Adrenal gland (tissue), 12 donors: ENCODE measurements around the gene RNF44. TPM values are rescaled to one million over a fixed set of nuclear protein-coding genes. Genes with fewer than 3 reads are reported as not detected.

Source experiments
- DNase-seq, 7 donors: peaks; one replicate each; pipeline ENCODE4 v3.0.0-alpha.2; 2019 to 2020
- H3K27ac ChIP-seq, 5 donors: fragments of 200-600 bp; sonication (generic) in 4 of 5; 1 replicate in 3 of 5; 2 replicates in 2 of 5; pipeline versions ENCODE4 v1.5.1 to v1.8.0; 2016 to 2020; ENCODE audit warnings: mild to moderate bottlenecking in 1 of 5
- H3K27me3 ChIP-seq: fragments of 200-600 bp; 2 replicates; pipeline ENCODE4 v1.8.0; 2021
- H3K36me3 ChIP-seq, 2 donors: fragments of 200-600 bp; replicated peaks in 1 of 2; 1 replicate in 1 of 2; 2 replicates in 1 of 2; pipeline versions ENCODE4 v1.5.1 to v1.8.0; 2018 to 2022
- H3K4me1 ChIP-seq, 2 donors: fragments of 200-600 bp; replicated peaks in 1 of 2; 1 replicate in 1 of 2; 2 replicates in 1 of 2; pipeline versions ENCODE4 v1.5.1 to v1.8.0; 2018 to 2021
- H3K4me3 ChIP-seq, 4 donors: fragments of 200-600 bp; sonication (generic) in 3 of 4; one replicate each; pipeline ENCODE4 v1.5.1; 2016 to 2018
- H3K9me3 ChIP-seq, 3 donors: fragments of 200-600 bp; sonication (generic) in 1 of 3; replicated peaks in 1 of 3; 1 replicate in 2 of 3; 2 replicates in 1 of 3; pipeline versions ENCODE4 v1.5.1 to v1.8.0; 2016 to 2021
- POLR2A ChIP-seq, 2 donors: fragments of 450-650 bp; IDR thresholded peaks; one replicate each; pipeline ENCODE4 v1.6.1; 2017; ENCODE audit warnings: antibody characterized with exemption in 2 of 2, mild to moderate bottlenecking in 2 of 2, moderate library complexity in 1 of 2
- WGBS, 4 donors: extraction: QIAGEN DNeasy Blood & Tissue Kit in 2 of 4; methylation state at CpG; one replicate each; pipeline versions ENCODE4 v1.1.5 to v1.1.7; 2013 to 2017; 5-methylcytosine and 5-hydroxymethylcytosine counted together
- intact Hi-C, 2 donors: fragments of 100-400 bp; cut with DNase I; formaldehyde crosslinking; loops; one replicate each; pipeline versions ENCODE4 v1.14.1 to v1.15.0; 2022 to 2023
- polyA plus RNA-seq, 3 donors: library from polyadenylated mRNA; stranded (reverse); fragments of 200-250 nt in 2 of 3; fragments of 350-450 nt in 1 of 3; fragmentation: Illumina TruSeq in 1 of 3; extraction: RNeasy Lipid Tissue Mini Kit (QIAGEN cat#74804) in 1 of 3; gene quantifications; one replicate each; pipeline ENCODE4 v1.2.3, GENCODE V29; 2013 to 2014
- total RNA-seq, 9 donors: library from RNA; depleted of rRNA in 4 of 9; stranded (reverse); fragments of >200 nt in 4 of 9; fragments of 120-200 nt in 1 of 9; fragmentation: NEBNext Ultra II Directional in 1 of 9; extraction: Animal tissue kit (Norgen Biotek cat#: 25700) in 1 of 9; gene quantifications; one replicate each; pipeline versions ENCODE4 v1.1.0 to v1.2.4, GENCODE V29; 2013 to 2023
- TF ChIP-seq, protein P1 (sequence below), 6 experiments: fragments of 450-650 bp in 4 of 6; fragments of 200-600 bp in 2 of 6; sonication (generic) in 1 of 6; IDR thresholded peaks; 1 replicate in 5 of 6; 2 replicates in 1 of 6; pipeline versions ENCODE4 v1.5.1 to v1.8.0; 2016 to 2021; ENCODE audit warnings: antibody characterized with exemption in 6 of 6, mild to moderate bottlenecking in 2 of 6, moderate library complexity in 1 of 6
- donor health status: healthy with polysubstance abuse.
- donor health status: Bipolar disorder and iron deficiency.
- donor health status: DM: yes; HTN: yes; CAD: no.
- donor health status: DM: no; HTN: no; CAD: no.
- donor health status: DM: no; HTN: no; CAD: no.
- donor health status: DM: yes; HTN: yes; CAD: no.

Gene RNF44
- total and polyA plus RNA-seq, 12 donors = 5.3 to 65.7 (median 22.8) TPM

DNA sequence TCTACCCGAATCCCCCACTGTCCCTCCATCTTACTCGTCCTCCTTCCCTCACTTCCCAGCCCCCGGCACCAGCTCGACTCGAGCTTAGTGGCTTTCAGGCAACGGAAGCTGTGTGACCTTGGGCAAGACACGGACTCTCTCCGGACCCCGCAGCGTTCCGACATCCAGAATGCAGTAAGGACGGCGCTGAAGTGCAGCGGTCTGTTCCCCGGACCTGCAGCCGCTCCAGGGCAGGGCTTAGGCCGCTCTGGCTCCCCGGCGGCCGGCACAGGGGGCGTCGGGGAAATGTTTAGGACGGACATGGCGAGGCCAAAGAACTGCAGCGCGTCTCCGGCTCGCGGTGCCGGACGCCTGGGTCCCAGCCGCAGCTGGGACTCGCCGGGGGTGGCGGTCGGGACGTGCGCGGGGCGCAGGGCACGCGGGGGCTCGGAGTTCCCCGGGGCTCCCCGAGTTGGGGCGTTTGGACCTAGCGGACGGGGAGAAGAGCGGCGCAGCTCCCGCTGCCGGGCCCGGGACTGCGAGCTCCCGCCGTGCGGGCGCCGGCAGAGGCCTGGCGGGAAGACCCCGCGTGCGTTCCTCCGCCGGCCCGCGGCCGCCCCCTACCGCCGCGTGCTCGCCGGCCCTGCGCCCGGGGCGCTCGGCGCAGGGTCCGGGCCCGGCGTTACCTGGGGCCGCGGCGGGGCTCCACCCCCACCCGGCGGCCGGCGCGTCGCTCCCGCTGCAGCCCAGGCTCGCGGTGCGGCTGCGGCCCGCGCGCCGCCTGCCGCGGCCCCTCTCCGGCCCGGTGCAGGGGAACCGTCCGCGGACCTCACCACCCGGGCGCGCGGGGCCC is 5.6 kb upstream of the RNF44 start:
- peak in 4 of 7 donors; percentile 24 to 63 (median 38) for DNase-seq
- 1 to 7% (median 3%) methylated on average over 6 to 110 of the region's 110 CpGs for WGBS, 4 donors
- intact Hi-C loops = no loop called here
- H3K4me1 ChIP-seq = peaks cover 4 to 21% of the 10 kb centered on the region in 2 donors
- H3K4me3 ChIP-seq = peak overlapping the region in 2 of 4 donors; percentile 37 to 81
- H3K36me3 ChIP-seq = no peaks in the 10 kb centered on the region
- no peak for TF ChIP-seq POLR2A (IDR thresholded peaks at IDR 0.05)
- TF ChIP-seq, protein P1, sequence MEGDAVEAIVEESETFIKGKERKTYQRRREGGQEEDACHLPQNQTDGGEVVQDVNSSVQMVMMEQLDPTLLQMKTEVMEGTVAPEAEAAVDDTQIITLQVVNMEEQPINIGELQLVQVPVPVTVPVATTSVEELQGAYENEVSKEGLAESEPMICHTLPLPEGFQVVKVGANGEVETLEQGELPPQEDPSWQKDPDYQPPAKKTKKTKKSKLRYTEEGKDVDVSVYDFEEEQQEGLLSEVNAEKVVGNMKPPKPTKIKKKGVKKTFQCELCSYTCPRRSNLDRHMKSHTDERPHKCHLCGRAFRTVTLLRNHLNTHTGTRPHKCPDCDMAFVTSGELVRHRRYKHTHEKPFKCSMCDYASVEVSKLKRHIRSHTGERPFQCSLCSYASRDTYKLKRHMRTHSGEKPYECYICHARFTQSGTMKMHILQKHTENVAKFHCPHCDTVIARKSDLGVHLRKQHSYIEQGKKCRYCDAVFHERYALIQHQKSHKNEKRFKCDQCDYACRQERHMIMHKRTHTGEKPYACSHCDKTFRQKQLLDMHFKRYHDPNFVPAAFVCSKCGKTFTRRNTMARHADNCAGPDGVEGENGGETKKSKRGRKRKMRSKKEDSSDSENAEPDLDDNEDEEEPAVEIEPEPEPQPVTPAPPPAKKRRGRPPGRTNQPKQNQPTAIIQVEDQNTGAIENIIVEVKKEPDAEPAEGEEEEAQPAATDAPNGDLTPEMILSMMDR (IDR thresholded peaks at IDR 0.05) = peak in 2 of 6 experiments; percentile 6 to 36
- H3K27ac ChIP-seq = peak overlapping the region in 4 of 5 donors; percentile 19 to 77 (median 61)
- H3K9me3 ChIP-seq = no peaks in the 10 kb centered on the region
- no peaks in the 10 kb centered on the region for H3K27me3 ChIP-seq

DNA sequence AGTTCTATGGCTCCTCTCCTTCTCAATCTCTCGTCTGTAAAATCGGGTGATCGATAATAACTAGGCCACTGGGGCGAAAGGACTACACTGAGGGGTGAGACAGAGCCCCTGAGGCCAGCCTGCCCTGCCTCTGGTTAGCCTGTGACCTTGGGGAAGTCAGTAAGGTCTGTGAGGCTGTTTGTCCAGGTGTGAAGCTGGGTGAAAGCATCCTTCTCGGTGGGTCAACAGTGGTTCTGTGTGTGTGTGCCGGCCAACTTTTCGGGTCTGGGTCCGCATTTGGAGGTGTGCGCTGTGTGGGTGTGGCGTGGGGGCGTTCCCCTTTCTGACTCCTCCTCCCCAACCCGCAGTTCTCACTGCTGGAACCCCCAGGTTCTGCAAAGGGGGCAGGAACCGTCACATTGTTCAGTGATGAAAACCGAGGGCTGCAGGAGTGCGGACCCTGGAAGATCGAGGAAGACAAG is 5.0 kb upstream of the RNF44 start:
- no peak for TF ChIP-seq POLR2A (IDR thresholded peaks at IDR 0.05)
- TF ChIP-seq, protein P1 (IDR thresholded peaks at IDR 0.05) = no peak
- Histone ChIP-seq H3K9me3 (no peaks in the 10 kb centered on the region), H3K27me3 (no peaks in the 10 kb centered on the region), H3K4me3 (peak overlapping the region in 2 of 4 donors; percentile 37 to 81), H3K4me1 (peaks cover 4 to 21% of the 10 kb centered on the region in 2 donors), H3K27ac (peak overlapping the region in 2 of 5 donors; percentile 17 to 47), H3K36me3 (no peaks in the 10 kb centered on the region)
- peak in 1 of 7 donors; percentile 56 for DNase-seq
- intact Hi-C loops = no loop called here
- WGBS, 4 donors = 50 to 80% (median 59%) methylated on average over 11 to 16 of the region's 16 CpGs

DNA sequence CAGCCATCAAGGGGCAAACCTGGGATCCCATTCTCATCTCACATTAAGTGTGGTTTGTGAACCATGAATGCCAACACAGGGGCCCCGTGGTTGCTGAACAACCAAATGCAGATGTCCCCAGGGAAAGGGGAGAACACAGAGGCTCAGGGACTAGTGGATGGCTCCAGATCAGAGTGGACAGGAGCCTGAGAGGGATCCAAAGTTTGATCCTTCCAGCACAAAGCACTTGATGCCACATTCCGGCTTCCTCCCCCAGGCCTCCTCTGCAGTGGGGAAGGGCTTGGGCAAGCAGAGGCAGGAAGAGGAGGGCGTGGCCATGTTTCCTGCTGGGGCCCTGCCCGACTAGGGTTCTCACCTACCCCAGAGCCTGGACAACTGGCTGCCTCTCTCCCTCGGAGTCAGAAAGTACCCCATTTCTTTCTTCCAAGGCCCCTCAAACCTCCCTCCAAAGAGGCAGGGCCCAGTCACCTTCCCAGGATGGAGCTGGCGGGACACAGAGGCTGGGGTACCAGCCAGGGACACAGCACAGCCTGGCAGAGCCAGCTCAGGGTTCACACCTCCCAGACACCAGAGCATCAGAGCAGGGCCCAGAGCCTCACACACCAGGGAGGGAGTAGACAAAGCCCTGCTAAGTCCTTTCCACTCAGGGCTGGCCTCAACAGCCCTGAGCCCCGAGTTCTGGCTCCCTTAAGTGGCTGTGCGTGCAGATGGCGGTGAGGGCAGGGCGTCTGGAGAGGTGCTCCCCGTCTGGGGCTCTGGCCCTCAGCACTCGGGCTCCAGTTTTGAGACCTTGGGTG is 4.3 kb upstream of the RNF44 start:
- Histone ChIP-seq H3K27ac (peak overlapping the region in 2 of 5 donors; percentile 17 to 44), H3K4me3 (no peak overlapping the region), H3K36me3 (no peaks in the 10 kb centered on the region), H3K27me3 (no peaks in the 10 kb centered on the region), H3K4me1 (peaks cover 4 to 21% of the 10 kb centered on the region in 2 donors), H3K9me3 (no peaks in the 10 kb centered on the region)
- TF ChIP-seq, protein P1 (IDR thresholded peaks at IDR 0.05) = no peak
- TF ChIP-seq POLR2A (IDR thresholded peaks at IDR 0.05) = no peak
- intact Hi-C loops = no loop called here
- peak in 3 of 7 donors; percentile 43 to 72 (median 51) for DNase-seq
- 57 to 72% (median 68%) methylated on average over 6 to 12 of the region's 12 CpGs for WGBS, 4 donors

DNA sequence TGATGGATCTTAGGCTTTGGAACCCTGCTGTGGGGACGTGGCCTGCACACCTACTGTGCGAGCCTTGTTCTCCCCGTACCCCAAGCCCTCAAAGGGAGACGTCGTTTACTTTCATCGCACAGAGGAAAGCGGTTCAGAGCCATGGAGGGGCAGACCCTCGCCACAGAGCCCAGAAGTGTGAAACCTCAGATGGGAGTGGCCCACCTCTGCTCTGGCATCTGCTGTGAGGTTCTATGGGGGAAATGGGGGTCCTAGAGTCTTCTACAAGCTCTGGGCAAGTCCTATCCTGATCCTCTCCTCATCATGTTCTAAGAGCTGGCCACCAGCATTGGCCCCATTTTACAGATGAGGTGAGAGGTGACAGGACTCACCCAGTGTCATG is 3.7 kb upstream of the RNF44 start:
- no peaks in the 10 kb centered on the region for H3K36me3 ChIP-seq
- H3K4me3 ChIP-seq = no peak overlapping the region
- H3K27ac ChIP-seq = no peak overlapping the region
- no peaks in the 10 kb centered on the region for H3K9me3 ChIP-seq
- intact Hi-C loops = no loop called here
- H3K4me1 ChIP-seq = peaks cover 4 to 24% of the 10 kb centered on the region in 2 donors
- DNase-seq = no peak
- H3K27me3 ChIP-seq = no peaks in the 10 kb centered on the region
- 81 to 95% (median 87%) methylated on average over 8 of the region's 8 CpGs for WGBS, 4 donors
- TF ChIP-seq, protein P1 (IDR thresholded peaks at IDR 0.05) = no peak
- TF ChIP-seq POLR2A (IDR thresholded peaks at IDR 0.05) = no peak
